ENCODE results near the gene SCD. TPM values are rescaled to one million over a fixed set of nuclear protein-coding genes. Genes with fewer than 3 reads are reported as not detected.

The SCD gene
- polyA plus RNA-seq, 1 donor, result 36.3 TPM

DNA sequence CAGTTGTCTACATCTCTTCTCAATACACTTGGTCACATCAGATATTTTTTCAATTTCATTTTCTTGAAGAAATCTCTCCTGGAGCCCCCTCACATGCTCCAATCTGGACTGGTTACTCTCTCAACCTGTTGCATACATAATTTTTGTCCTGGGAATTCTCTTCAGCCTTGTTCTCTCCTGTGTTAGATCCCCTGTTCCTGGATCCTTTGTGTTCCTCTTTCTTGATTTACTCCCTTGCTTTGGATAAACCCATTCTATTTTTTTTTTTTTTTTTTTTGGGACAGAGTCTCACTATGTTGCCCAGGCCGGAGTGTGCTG is 45.6 kb downstream of the SCD start:
- DNase-seq, result no peak

- no peak for DNase-seq
These were observed 48.6 kb downstream of the SCD start for GRCh38 chr10:100395626-100396025.

GRCh38 chr10:100396605-100397004 is 49.6 kb downstream of the SCD start:
- DNase-seq, result no peak

DNA sequence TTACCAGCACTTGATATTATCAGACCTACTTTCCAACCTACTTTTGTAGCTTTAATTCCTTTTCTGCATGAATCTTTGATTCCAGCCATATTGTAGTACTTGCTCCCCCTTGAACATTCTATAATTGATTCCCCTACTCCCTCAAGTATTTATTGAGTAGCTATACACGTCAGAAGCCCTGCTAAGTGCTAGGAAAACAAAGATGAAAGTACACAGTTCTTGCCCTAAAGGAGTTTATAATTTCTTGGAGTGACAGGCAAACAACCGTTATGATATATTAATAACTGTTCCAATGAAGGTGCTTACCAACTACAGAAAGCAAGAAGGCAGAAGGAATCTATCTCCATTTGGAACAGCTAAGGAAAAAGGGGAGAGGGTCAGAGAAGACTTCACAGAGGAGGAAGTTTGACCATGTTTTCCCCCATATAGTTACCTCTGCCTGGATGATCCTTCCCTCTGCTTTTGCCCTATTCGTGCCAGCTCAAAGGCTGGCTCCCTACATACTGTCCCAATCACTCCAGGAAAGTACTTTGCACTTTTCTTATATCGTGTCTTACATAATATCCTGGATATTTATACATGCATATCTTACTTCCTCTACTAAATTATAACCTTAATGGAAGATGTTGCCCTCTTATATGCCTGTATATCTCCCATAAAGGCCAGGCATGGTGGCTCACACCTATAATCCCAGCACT is 54.7 kb downstream of the SCD start:
- no peak for DNase-seq

DNA sequence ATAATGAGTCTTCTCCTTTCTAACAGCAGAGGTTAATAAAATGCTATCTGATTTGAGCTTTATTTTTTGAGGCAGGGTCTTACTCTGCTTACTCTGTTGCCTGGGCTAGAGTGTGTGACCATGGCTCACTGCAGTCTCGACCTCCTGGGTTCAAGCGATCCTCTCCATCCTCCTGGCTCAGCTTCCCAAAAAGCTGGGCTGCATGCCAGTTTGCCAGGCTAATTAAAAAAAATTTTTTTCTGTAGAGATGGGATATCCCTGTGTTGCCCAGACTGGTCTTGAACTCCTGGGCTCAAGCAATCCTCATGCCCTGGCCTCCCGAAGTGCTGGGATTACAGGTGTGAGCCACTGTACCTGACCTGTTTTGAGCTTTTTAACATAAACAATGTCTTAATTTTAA is 56.7 kb downstream of the SCD start:
- no peak for DNase-seq

DNA sequence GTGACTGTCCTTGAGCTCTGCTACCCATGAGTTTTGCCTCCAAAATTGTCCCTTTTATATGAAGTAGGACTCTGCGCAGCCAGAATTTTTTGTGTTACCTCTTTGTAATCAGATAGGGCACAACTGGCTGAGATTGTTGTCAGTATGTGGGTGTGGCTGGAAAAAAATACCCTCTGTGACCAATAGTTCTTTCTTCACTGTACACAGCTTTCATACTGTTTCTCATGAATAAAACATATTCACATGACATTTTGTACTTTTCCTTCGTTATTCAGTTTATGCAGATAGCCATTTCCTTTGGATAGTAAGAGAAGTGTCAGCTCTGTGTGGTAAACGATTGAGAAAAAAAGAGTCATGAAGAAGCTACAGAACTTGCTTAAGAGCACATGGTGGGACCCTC is 66.1 kb downstream of the SCD start:
- no peak for DNase-seq

Other genes with a start within 250 kb of the SCD start
- 59.1 TPM for gene ERLIN1, start 161.2 kb upstream of the SCD start, polyA plus RNA-seq (ENCODE audit: insufficient read length)
- 36.7 TPM for gene CHUK, start 117.6 kb upstream of the SCD start, polyA plus RNA-seq (ENCODE audit: insufficient read length)
- gene CWF19L1, start 79.6 kb upstream of the SCD start, polyA plus RNA-seq (ENCODE audit: insufficient read length), result 38.8 TPM
- gene BLOC1S2, start 60.6 kb upstream of the SCD start, polyA plus RNA-seq (ENCODE audit: insufficient read length), result 43.7 TPM
- 0.38 TPM for gene PKD2L1, start 17.0 kb upstream of the SCD start, polyA plus RNA-seq (ENCODE audit: insufficient read length)
- 0.85 TPM for gene WNT8B, start 115.8 kb downstream of the SCD start, polyA plus RNA-seq (ENCODE audit: insufficient read length)
- gene SEC31B, start 172.6 kb downstream of the SCD start, polyA plus RNA-seq (ENCODE audit: insufficient read length), result 29.6 TPM
- 169 TPM for gene NDUFB8, start 182.6 kb downstream of the SCD start, polyA plus RNA-seq (ENCODE audit: insufficient read length)
- gene HIF1AN, start 188.7 kb downstream of the SCD start, polyA plus RNA-seq (ENCODE audit: insufficient read length), result 47.1 TPM